Thymus (tissue), 11 donors: ENCODE data around the gene C2orf68. TPM values are rescaled to one million over a fixed set of nuclear protein-coding genes. Genes with fewer than 3 reads are reported as not detected.

ENCODE experiments used
- DNase-seq, 9 donors: peaks; one replicate each; pipeline ENCODE4 v3.0.0-alpha.2; 2013; ENCODE audit warnings: low spot score in 9 of 9, low read depth in 6 of 9, missing footprints in 1 of 9
- H3K27ac ChIP-seq, 2 donors: one replicate each; pipeline ENCODE4 v1.5.1; 2013; ENCODE audit warnings: control low read depth in 1 of 2, low read depth in 1 of 2, low read length in 1 of 2, mild to moderate bottlenecking in 1 of 2, moderate library complexity in 1 of 2
- H3K27me3 ChIP-seq, 2 donors: one replicate each; pipeline ENCODE4 v1.5.1; 2013; ENCODE audit warnings: low read length in 1 of 2; ENCODE audit not compliant: control insufficient read depth in 2 of 2, insufficient read depth in 1 of 2
- H3K36me3 ChIP-seq, 2 donors: one replicate each; pipeline ENCODE4 v1.5.1; 2013; ENCODE audit warnings: low read length in 1 of 2, mild to moderate bottlenecking in 1 of 2, moderate library complexity in 1 of 2; ENCODE audit not compliant: control insufficient read depth in 2 of 2, insufficient read depth in 2 of 2
- H3K4me1 ChIP-seq, 2 donors: one replicate each; pipeline ENCODE4 v1.5.1; 2013; ENCODE audit warnings: low read length in 2 of 2; ENCODE audit not compliant: control insufficient read depth in 2 of 2, insufficient read depth in 2 of 2
- H3K4me3 ChIP-seq, 2 donors: one replicate each; pipeline ENCODE4 v1.5.1; 2013; ENCODE audit warnings: low read length in 2 of 2, control low read depth in 1 of 2, mild to moderate bottlenecking in 1 of 2
- H3K9me3 ChIP-seq, 2 donors: one replicate each; pipeline ENCODE4 v1.5.1; 2013; ENCODE audit warnings: low read length in 1 of 2, mild to moderate bottlenecking in 1 of 2; ENCODE audit not compliant: control insufficient read depth in 2 of 2, insufficient read depth in 1 of 2
- WGBS: extraction: QIAGEN DNeasy Blood & Tissue Kit; methylation state at CpG from one replicate; pipeline ENCODE4 v1.1.7; 2013; 5-methylcytosine and 5-hydroxymethylcytosine counted together
- polyA plus RNA-seq: library from polyadenylated mRNA; stranded (reverse); fragments of 200-250 nt; gene quantifications from one replicate; pipeline ENCODE4 v1.2.3, GENCODE V29; 2013
- total RNA-seq: library from RNA; stranded (reverse); fragments of 120-200 nt; gene quantifications from one replicate; pipeline ENCODE4 v1.2.4, GENCODE V29; 2013
- donor health status: healthy.

The C2orf68 gene
- total and polyA plus RNA-seq, 2 donors, result 27.0 to 38.5 TPM

DNA sequence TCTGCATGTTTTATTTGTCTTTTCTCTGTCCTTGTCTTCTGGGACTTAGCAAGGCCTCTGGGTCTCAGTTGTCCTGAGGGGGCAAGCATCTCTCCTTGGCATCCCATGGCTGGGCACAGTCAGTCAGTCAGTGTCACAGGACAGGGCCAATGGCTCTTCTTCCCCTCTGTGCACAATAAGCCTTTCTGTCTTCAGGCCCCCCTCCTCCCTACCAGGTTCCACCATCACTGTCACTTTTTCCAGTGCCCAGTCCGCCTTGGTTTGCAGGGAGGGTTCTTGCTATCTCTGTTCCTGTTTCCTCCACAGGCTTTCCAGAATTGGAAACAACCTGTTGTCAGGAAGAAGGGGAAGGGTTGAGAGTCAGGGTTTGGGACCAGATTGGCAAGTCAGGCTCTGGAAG lies 29.4 kb downstream of the C2orf68 start:
- peaks cover 6 to 15% of the 10 kb centered on the region in 2 donors for H3K36me3 ChIP-seq
- peaks cover 0 to 2% of the 10 kb centered on the region in 2 donors for H3K9me3 ChIP-seq
- no peak overlapping the region for H3K4me3 ChIP-seq
- no peak for DNase-seq
- no peaks in the 10 kb centered on the region for H3K27me3 ChIP-seq
- 96% methylated on average over 1 of the region's 1 CpG for WGBS
- H3K4me1 ChIP-seq, result peaks cover 27 to 59% of the 10 kb centered on the region in 2 donors
- H3K27ac ChIP-seq, result no peak overlapping the region

DNA sequence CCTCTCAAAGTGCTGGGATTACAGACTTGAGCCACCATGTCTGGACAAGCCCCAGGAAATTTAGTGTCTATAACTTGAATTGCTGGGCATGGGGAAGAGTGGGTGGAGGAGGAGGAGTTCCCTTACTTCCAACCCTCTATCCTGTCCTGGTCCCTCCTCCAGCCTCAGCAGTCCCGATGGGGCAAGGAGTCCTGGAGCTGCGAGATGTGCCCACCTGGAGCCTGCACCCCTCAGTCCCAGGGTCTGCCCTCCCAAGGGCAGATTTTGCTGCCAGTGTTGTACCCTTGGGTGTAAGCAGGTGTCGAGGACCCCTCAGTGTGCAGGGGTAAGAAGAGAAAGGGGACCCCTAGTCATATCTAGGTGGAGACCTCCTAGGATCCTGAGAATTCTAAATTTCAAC lies 31.7 kb downstream of the C2orf68 start:
- WGBS, result 93% methylated on average over 3 of the region's 3 CpGs
- Histone ChIP-seq H3K27me3 (no peaks in the 10 kb centered on the region), H3K27ac (no peak overlapping the region), H3K4me3 (no peak overlapping the region), H3K4me1 (peaks cover 27 to 58% of the 10 kb centered on the region in 2 donors), H3K36me3 (peaks cover 6 to 15% of the 10 kb centered on the region in 2 donors), H3K9me3 (peaks cover 0 to 2% of the 10 kb centered on the region in 2 donors)
- DNase-seq, result no peak

DNA sequence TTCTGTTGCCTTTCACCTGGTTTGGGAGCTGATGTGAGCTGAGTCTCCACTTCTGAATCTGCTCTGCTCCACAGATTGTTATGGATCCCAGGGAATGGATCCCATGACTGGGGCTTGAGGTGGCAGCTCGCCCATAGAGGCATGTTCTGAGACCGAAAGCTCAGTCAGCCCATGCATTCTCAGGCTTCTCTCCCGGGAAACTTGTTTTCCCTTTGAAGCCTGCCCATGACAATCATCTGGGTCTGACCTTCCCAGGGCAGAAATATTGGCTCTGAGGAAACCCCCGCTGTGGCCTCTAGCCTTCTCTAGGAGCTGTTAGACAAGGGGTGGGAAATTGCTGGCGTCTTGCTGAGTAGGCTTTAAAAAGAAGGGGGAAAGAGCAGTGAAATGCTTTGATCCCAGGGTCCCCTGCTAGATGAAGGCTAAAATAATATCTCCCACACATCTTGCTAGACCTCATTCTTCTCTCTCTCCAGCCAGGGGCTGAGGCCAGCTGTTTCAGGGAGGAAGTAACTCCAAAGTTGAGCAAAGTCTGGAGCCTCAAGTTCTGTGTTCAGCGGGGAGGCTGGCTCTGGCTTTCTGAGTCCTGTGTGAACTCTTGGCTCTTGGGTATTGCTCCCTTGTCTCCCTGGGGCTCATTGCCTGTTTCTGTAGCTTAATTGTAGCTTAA lies 32.5 kb downstream of the C2orf68 start:
- 47% methylated on average over 6 of the region's 6 CpGs for WGBS

GRCh38 chr2:85578243-85579180 lies 33.4 kb downstream of the C2orf68 start:
- peak in 3 of 9 donors; percentile 21 to 56 (median 26) for DNase-seq
- WGBS, result 4% methylated on average over 19 of the region's 19 CpGs
- Histone ChIP-seq H3K36me3 (peaks cover 6 to 15% of the 10 kb centered on the region in 2 donors), H3K4me1 (peaks cover 26 to 43% of the 10 kb centered on the region in 2 donors), H3K27ac (peak overlapping the region; percentile 46 to 83), H3K4me3 (peak overlapping the region; percentile 62 to 66), H3K27me3 (no peaks in the 10 kb centered on the region), H3K9me3 (peaks cover 0 to 2% of the 10 kb centered on the region in 2 donors)

More for the DNA sequence above, 32.5 kb downstream of the C2orf68 start:
- peak in 1 of 9 donors; percentile 47 for DNase-seq
- Histone ChIP-seq H3K27ac (peak overlapping the region; percentile 36 to 52), H3K9me3 (peaks cover 0 to 2% of the 10 kb centered on the region in 2 donors), H3K4me1 (peaks cover 27 to 50% of the 10 kb centered on the region in 2 donors), H3K36me3 (peaks cover 6 to 15% of the 10 kb centered on the region in 2 donors), H3K4me3 (peak overlapping the region; percentile 62 to 66), H3K27me3 (no peaks in the 10 kb centered on the region)

GRCh38 chr2:85577386-85578242 lies 34.3 kb downstream of the C2orf68 start, which contains the start of gene VAMP8:
Gene VAMP8 (plus strand): TSS chr2:85577586. CDS start chr2:85577647, 61 bp downstream.
- peak in 3 of 9 donors; percentile 41 to 66 (median 48) for DNase-seq
- Histone ChIP-seq H3K27ac (peak within 1 kb of the TSS; percentile 46 to 83), H3K9me3 (peaks cover 0 to 2% of the 10 kb centered on the region in 2 donors), H3K4me3 (peak within 1 kb of the TSS; percentile 62 to 66), H3K4me1 (peaks cover 23 to 38% of the 10 kb centered on the region in 2 donors), H3K36me3 (peaks cover 5 to 14% of the 10 kb centered on the region in 2 donors), H3K27me3 (no peaks in the 10 kb centered on the region)
- 3% methylated on average over 19 of the region's 19 CpGs for WGBS

DNA sequence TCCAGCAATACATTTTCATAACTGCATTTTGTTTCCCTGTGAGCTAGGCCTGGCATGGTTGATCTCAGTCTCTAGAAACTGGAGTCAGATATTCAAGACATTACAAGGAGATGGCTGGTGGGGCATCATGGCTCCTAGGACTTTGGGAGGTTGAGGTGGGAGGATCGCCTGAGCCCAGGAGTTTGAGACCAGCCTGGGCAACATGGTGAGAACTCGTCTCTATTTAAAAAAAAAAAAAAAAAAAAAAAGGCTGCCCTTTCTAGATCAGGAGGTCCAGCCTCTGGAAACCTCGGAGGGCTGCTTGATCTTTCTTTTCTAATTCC lies 34.8 kb downstream of the C2orf68 start:
- peaks cover 0 to 8% of the 10 kb centered on the region in 2 donors for H3K36me3 ChIP-seq
- peaks cover 23 to 38% of the 10 kb centered on the region in 2 donors for H3K4me1 ChIP-seq
- 35% methylated on average over 3 of the region's 3 CpGs for WGBS
- no peak for DNase-seq
- no peaks in the 10 kb centered on the region for H3K9me3 ChIP-seq
- H3K27ac ChIP-seq, result peak overlapping the region; percentile 20 to 62
- no peak overlapping the region for H3K4me3 ChIP-seq
- no peaks in the 10 kb centered on the region for H3K27me3 ChIP-seq

DNA sequence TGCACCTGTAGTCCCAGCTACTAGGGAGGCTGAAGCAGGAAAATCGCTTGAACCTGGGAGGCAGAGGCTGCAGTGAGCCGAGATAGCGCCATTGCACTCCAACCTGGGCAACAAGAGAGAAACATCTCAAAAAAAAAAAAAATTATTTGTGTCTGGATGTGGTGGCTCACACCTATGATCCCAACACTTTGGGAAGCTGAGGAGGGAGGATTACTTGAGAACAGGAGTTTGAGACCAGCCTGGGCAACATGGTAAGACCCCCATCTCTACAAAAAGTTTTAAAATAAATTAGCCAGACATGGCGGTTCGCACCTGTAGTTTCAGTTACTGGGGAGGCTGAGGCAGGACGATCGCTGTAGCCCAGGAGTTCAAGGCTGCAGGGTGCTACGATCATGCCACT lies 36.1 kb downstream of the C2orf68 start:
- H3K27ac ChIP-seq, result no peak overlapping the region

GRCh38 chr2:85566265-85566664 lies 45.6 kb downstream of the C2orf68 start:
- H3K4me1 ChIP-seq, result peaks cover 3 to 4% of the 10 kb centered on the region in 2 donors
- H3K4me3 ChIP-seq, result no peak overlapping the region
- H3K27ac ChIP-seq, result no peak overlapping the region
- WGBS, result 85% methylated on average over 4 of the region's 4 CpGs
- no peaks in the 10 kb centered on the region for H3K27me3 ChIP-seq
- no peak for DNase-seq
- H3K9me3 ChIP-seq, result no peaks in the 10 kb centered on the region
- H3K36me3 ChIP-seq, result no peaks in the 10 kb centered on the region

More for the DNA sequence above, 36.1 kb downstream of the C2orf68 start:
- DNase-seq, result no peak
- WGBS, result 96% methylated on average over 8 of the region's 8 CpGs
- Histone ChIP-seq H3K4me1 (peaks cover 23 to 38% of the 10 kb centered on the region in 2 donors), H3K36me3 (peaks cover 0 to 2% of the 10 kb centered on the region in 2 donors), H3K4me3 (no peak overlapping the region), H3K9me3 (no peaks in the 10 kb centered on the region), H3K27me3 (no peaks in the 10 kb centered on the region)
